Hypothalamus (tissue), 51 donors: Measurements from ENCODE around the gene DYNLT5.
"Not testable (repeated sequence)": the region's sequence is repeated elsewhere in the genome, so short reads cannot be mapped to it uniquely, and the experiment has no call there.

Source experiments
- DNase-seq, 51 donors: peaks; one replicate each; lab custom pipeline; 2025; lab: John Stamatoyannopoulos, UW

Gene DYNLT5

DNA sequence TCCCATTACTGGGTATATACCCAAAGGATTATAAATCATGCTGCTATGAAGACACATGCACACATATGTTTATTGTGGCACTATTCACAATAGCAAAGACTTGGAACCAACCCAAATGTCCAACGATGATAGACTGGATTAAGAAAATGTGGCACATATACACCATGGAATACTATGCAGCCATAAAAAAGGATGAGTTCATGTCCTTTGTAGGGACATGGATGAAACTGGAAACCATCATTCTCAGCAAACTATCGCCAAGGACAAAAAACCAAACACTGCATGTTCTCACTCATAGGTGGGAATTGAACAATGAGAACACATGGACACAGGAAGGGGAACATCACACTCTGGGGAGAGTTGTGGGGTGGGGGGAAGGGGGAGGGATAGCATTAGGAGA lies 33.5 kb downstream of the DYNLT5 start:
- DNase-seq: not testable (repeated sequence)

DNA sequence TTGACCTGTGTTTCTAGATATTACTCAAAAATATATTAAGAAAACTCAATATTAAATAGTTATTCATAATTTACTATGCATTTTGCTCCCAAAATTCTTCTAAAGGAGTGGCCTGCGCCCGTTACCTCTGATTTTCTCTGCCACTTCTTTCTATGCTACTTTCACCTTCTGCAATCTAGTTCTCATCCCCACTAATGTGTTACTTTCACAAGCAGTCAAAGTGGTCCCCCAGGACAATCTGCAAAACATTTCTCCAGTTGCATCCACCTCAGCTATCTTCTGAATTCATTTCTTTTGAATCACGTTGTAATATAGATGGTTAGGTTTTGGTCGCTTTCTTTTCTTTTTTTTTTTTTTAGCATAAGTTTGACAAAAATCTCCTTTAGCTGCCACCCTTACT lies 35.4 kb downstream of the DYNLT5 start:
- no peak for DNase-seq

DNA sequence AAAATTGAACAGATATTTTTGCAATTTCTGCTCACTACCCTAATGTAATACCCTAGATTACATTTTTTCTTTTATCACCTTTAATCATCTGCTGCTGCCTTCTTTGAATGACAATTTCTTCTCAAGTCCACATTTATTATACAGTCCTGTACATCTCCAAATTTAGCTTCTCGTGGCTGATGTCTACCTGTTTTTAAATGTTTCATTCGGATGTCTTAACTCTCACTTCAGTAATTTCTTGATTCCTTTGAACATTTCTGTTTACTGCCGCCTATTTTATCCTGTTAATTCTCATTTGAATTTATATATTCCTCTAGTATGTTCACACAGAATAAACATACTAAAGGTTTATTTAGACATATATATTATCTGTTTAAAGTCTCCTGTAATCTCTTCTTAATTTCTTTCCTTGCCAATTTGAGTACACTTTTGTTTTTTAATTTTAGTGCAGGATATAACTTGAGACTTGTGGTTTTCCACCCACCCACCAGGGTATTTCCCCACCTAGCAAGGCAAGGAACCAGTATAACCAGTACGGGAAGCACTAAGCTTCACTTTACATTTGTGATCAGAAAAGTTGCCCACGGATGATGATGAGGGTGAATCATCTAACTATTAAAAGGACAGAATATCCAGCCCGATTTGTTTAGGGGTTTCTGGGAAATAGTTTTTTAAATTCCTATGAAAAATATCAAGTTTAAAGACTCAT lies 36.1 kb downstream of the DYNLT5 start:
- DNase-seq: no peak

DNA sequence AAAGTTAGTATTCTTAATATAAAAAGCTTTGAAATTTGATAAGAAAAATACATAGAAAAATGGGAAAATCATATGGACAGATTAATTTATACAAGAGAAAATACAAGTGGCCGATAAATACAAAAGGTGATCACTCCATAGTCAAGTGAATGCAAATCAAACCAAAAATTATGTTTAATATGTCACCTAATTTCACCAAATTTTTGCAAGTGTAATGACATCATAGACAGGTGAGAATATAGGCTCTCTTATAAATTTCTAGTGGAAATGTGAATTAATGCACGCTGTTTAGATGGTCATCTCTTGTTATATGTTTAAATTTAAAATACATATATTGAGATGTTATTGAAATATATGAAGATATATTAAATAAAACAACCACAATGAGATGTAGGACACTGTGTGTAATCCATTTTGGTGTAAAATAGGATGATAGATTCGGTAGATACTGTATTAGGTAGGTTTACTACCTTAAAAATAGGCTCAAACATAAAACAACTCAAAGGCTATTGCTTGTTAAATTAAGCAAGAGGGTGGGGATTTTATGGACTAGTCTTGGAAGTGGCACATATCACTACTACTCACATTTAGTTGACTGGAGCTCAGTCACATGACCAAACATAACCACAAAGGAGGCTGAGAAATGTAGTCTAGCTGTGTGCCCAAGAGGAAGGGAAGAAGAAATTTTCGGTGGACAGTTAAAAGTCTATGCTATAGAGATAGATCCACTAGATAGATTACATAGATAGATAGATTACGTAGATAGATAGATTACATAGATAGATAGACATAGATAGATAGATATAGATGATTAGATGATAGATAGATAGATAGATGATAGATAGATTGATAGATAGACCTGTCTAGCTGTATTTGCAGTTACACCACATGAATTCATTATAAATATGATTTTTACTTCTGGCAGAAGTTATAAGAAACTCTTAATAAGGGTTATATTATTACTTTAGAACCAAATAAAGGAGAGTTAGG lies 39.7 kb downstream of the DYNLT5 start:
- no peak for DNase-seq

DNA sequence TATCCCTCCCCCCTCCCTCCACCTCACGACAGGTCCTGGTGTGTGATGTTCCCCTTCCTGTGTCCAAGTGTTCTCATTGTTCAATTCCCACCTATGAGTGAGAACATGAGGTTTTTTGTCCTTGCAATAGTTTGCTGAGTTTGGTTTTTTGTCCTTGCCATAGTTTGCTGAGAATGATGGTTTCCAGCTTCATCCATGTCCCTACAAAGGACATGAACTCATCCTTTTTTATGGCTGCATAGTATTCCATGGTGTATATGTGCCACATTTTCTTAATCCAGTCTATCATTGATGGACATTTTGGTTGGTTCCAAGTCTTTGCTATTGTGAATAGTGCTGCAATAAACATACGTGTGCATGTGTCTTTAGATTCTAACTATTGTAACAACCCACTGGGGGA lies 43.6 kb downstream of the DYNLT5 start:
- DNase-seq: not testable (repeated sequence)

- DNase-seq: no peak
These were observed 57.0 kb downstream of the DYNLT5 start for GRCh38 chr1:66809245-66809644.

DNA sequence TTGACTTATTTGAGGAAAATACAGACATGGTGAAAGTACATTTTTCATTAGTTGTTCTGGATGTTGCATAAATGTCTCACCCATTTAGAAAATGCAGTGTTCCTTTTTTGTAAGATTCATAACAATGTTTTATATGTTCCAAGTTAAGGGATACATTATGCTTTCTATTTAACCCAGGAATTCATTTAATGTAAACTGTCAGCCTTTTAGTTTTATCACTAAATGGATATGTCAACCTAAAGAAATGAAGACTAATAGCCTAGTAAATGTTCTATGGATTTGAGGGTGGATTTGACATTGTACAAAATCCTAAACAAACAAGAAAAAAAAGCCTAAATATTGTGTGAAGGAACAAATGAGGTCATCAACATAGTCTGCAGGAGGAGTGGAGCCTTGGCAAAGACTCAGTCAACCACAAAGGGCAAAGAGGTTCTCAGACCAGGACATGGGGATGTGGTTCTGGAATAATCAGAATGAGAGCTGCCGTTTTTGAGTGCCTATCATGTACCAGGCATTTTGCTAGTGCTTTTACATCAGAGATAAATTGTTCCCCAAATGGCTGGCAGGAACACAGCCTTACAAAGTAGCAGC lies 57.6 kb downstream of the DYNLT5 start:
- no peak for DNase-seq

GRCh38 chr1:66824771-66825170 lies 72.5 kb downstream of the DYNLT5 start:
- no peak for DNase-seq
